H1 (cell line): ENCODE results near the gene OR56A5. TPM values are rescaled to one million over a fixed set of nuclear protein-coding genes. Genes with fewer than 3 reads are reported as not detected.

Source experiments
- CTCF ChIA-PET: fragments of 300-600 bp; sonication (Branson Sonifier 250); formaldehyde crosslinking; loops from one replicate; lab custom pipeline; 2021; ENCODE audit not compliant: partially characterized antibody; lab: Charles Lee
- POLR2A ChIA-PET: fragments of 300-600 bp; sonication (Branson Sonifier 250); formaldehyde crosslinking; loops from one replicate; lab custom pipeline; 2021; ENCODE audit warnings: inconsistent platforms; ENCODE audit not compliant: partially characterized antibody; lab: Charles Lee
- DNase-seq, 2 experiments: peaks; one replicate each; pipeline versions ENCODE4 v3.0.0 to v3.0.0-alpha.2; 2010 to 2022; ENCODE audit warnings: low spot score in 2 of 2, low read depth in 1 of 2, mixed read lengths in 1 of 2
- FAIRE-seq: peaks from 2 replicates; lab custom pipeline; 2011; peaks lifted over from hg19 to GRCh38; lab: Jason Lieb, UNC
- H2AFZ ChIP-seq: 2 replicates; pipeline ENCODE4 v1.8.1; 2012; ENCODE audit warnings: low read length, inconsistent platforms
- H2AK5ac ChIP-seq: 2 replicates; pipeline ENCODE4 v1.6.1; 2013; ENCODE audit warnings: low read depth, low read length
- H2BK120ac ChIP-seq: replicated peaks from 2 replicates; pipeline ENCODE3; 2013; ENCODE audit warnings: low read depth, low read length, inconsistent platforms
- H2BK12ac ChIP-seq: 2 replicates; pipeline ENCODE4 v1.6.1; 2013; ENCODE audit warnings: low read depth, low read length
- H2BK15ac ChIP-seq: 2 replicates; pipeline ENCODE4 v1.6.1; 2013; ENCODE audit warnings: low read length
- H2BK20ac ChIP-seq: 2 replicates; pipeline ENCODE4 v1.6.1; 2013; ENCODE audit warnings: low read length
- H2BK5ac ChIP-seq: 2 replicates; pipeline ENCODE4 v1.6.1; 2013; ENCODE audit warnings: low read depth, low read length
- H3K14ac ChIP-seq: 2 replicates; pipeline ENCODE4 v1.6.1; 2013; ENCODE audit warnings: inconsistent platforms; ENCODE audit not compliant: insufficient read length
- H3K18ac ChIP-seq: 2 replicates; pipeline ENCODE4 v1.6.1; 2013; ENCODE audit warnings: low read length; ENCODE audit errors: extremely low read depth
- H3K23ac ChIP-seq: 2 replicates; pipeline ENCODE4 v1.6.1; 2013; ENCODE audit warnings: inconsistent platforms; ENCODE audit not compliant: insufficient read length
- H3K23me2 ChIP-seq: 2 replicates; pipeline ENCODE4 v1.6.1; 2013; ENCODE audit warnings: low read depth, low read length
- H3K27ac ChIP-seq: 2 replicates; pipeline ENCODE4 v1.6.1; 2011; ENCODE audit warnings: low read depth, low read length, inconsistent platforms
- H3K27me3 ChIP-seq, 4 experiments: replicated peaks in 1 of 4; 1 replicate in 1 of 4; 2 replicates in 3 of 4; pipeline versions ENCODE4 v1.6.1 to v1.8.1; 2011 to 2013; ENCODE audit warnings: low read length in 3 of 4, mild to moderate bottlenecking in 3 of 4, inconsistent platforms in 2 of 4, mixed read lengths in 2 of 4, moderate library complexity in 1 of 4; ENCODE audit not compliant: control insufficient read depth in 3 of 4, insufficient read depth in 3 of 4; ENCODE audit errors: extremely low read depth in 1 of 4
- H3K36me3 ChIP-seq, 4 experiments: 2 replicates each; pipeline versions ENCODE4 v1.6.1 to v1.8.1; 2011 to 2013; ENCODE audit warnings: mild to moderate bottlenecking in 4 of 4, low read length in 3 of 4, moderate library complexity in 2 of 4, control low read depth in 1 of 4, inconsistent platforms in 1 of 4; ENCODE audit not compliant: insufficient read depth in 4 of 4, control insufficient read depth in 2 of 4
- H3K4ac ChIP-seq: replicated peaks from 2 replicates; pipeline ENCODE3; 2013; ENCODE audit warnings: low read length, low read depth, mixed read lengths, inconsistent platforms; ENCODE audit not compliant: insufficient read length
- H3K4me1 ChIP-seq, 4 experiments: replicated peaks in 1 of 4; 1 replicate in 1 of 4; 2 replicates in 3 of 4; pipeline versions ENCODE4 v1.6.1 to v1.8.1; 2011 to 2013; ENCODE audit warnings: low read length in 3 of 4, inconsistent platforms in 2 of 4, mixed read lengths in 1 of 4; ENCODE audit not compliant: insufficient read depth in 4 of 4, control insufficient read depth in 3 of 4
- H3K4me2 ChIP-seq, 2 experiments: 2 replicates each; pipeline versions ENCODE4 v1.6.1 to v1.8.1; 2011 to 2013; ENCODE audit warnings: low read depth in 2 of 2, low read length in 2 of 2, control low read depth in 1 of 2, inconsistent platforms in 1 of 2, mild to moderate bottlenecking in 1 of 2; ENCODE audit not compliant: insufficient read depth in 1 of 2
- H3K4me3 ChIP-seq, 4 experiments: fragments of 200-600, 300-600 bp in 1 of 4; sonication (generic), shearing (Covaris generic), sonication (Bioruptor Twin) in 1 of 4; 2 replicates each; pipeline versions ENCODE4 v1.5.1 to v1.8.1; 2011 to 2016; ENCODE audit warnings: low read length in 4 of 4, low read depth in 3 of 4, control low read depth in 2 of 4, inconsistent platforms in 2 of 4, mild to moderate bottlenecking in 2 of 4, mixed read lengths in 1 of 4, moderate library complexity in 1 of 4; ENCODE audit not compliant: insufficient read depth in 2 of 4; ENCODE audit errors: extremely low read depth in 1 of 4
- H3K56ac ChIP-seq: replicated peaks from 2 replicates; pipeline ENCODE3; 2013; ENCODE audit warnings: low read depth, mild to moderate bottlenecking, mixed read lengths, low read length, inconsistent platforms; ENCODE audit not compliant: insufficient read length
- H3K79me1 ChIP-seq: 2 replicates; pipeline ENCODE4 v1.6.1; 2013; ENCODE audit warnings: low read depth, low read length, control low read depth
- H3K79me2 ChIP-seq, 2 experiments: 2 replicates each; pipeline versions ENCODE4 v1.6.1 to v1.8.1; 2012 to 2013; ENCODE audit warnings: low read length in 2 of 2, mild to moderate bottlenecking in 2 of 2, inconsistent platforms in 1 of 2; ENCODE audit not compliant: insufficient read depth in 2 of 2, control insufficient read depth in 1 of 2
- H3K9ac ChIP-seq, 4 experiments: replicated peaks in 1 of 4; 1 replicate in 1 of 4; 2 replicates in 3 of 4; pipeline versions ENCODE4 v1.6.1 to v1.8.1; 2011 to 2013; ENCODE audit warnings: low read depth in 3 of 4, low read length in 3 of 4, control low read depth in 2 of 4, mild to moderate bottlenecking in 2 of 4, moderate library complexity in 2 of 4, inconsistent platforms in 1 of 4; ENCODE audit errors: extremely low read depth in 1 of 4
- H3K9me3 ChIP-seq, 2 experiments: 2 replicates each; pipeline versions ENCODE4 v1.6.1 to v1.8.1; 2012 to 2013; ENCODE audit warnings: mild to moderate bottlenecking in 2 of 2, moderate library complexity in 2 of 2, control low read depth in 1 of 2, inconsistent platforms in 1 of 2, low read depth in 1 of 2, low read length in 1 of 2, mixed read lengths in 1 of 2; ENCODE audit not compliant: insufficient read depth in 2 of 2
- H4K20me1 ChIP-seq, 2 experiments: replicated peaks in 1 of 2; 2 replicates each; pipeline versions ENCODE3 to v1.8.1; 2011 to 2013; ENCODE audit warnings: inconsistent platforms in 2 of 2, low read length in 2 of 2, mild to moderate bottlenecking in 1 of 2; ENCODE audit not compliant: insufficient read depth in 2 of 2, control insufficient read depth in 1 of 2
- H4K5ac ChIP-seq: 2 replicates; pipeline ENCODE4 v1.6.1; 2013; ENCODE audit warnings: low read length, low read depth, mixed read lengths, inconsistent platforms; ENCODE audit not compliant: insufficient read length
- H4K8ac ChIP-seq: 2 replicates; pipeline ENCODE4 v1.8.0; 2013; ENCODE audit warnings: mild to moderate bottlenecking, moderate library complexity, low read length, inconsistent platforms; ENCODE audit not compliant: insufficient read depth; ENCODE audit errors: extremely low read depth
- H4K91ac ChIP-seq: replicated peaks from 2 replicates; pipeline ENCODE3; 2013; ENCODE audit warnings: low read length, mixed read lengths, inconsistent platforms; ENCODE audit not compliant: insufficient read length
- ASH2L ChIP-seq: fragments of 200-600, 300-600 bp; sonication (generic); IDR thresholded peaks from one replicate; pipeline ENCODE4 v1.7.1; 2017; ENCODE audit warnings: low read length
- CEBPB ChIP-seq: IDR thresholded peaks from 2 replicates; pipeline ENCODE4 v1.6.1; 2012; ENCODE audit warnings: low read depth, low read length
- CREB1 ChIP-seq: IDR thresholded peaks from 2 replicates; pipeline ENCODE4 v1.6.1; 2012; ENCODE audit warnings: inconsistent platforms
- JUN ChIP-seq: IDR thresholded peaks from 2 replicates; pipeline ENCODE4 v1.6.1; 2011; ENCODE audit warnings: low read depth, mild to moderate bottlenecking, improper control_type of control experiment, low read length
- SP4 ChIP-seq: IDR thresholded peaks from 2 replicates; pipeline ENCODE4 v1.6.1; 2012; ENCODE audit warnings: low read length, inconsistent platforms
- SUZ12 ChIP-seq: fragments of 200-600 bp; sonication (generic); IDR thresholded peaks from 2 replicates; pipeline ENCODE4 v1.6.1; 2012; ENCODE audit warnings: mild to moderate bottlenecking, inconsistent platforms, low read length, moderate library complexity, mixed read lengths
- TAF7 ChIP-seq: optimal IDR thresholded peaks from 2 replicates; pipeline ENCODE3; 2011; ENCODE audit warnings: low read depth, mild to moderate bottlenecking, inconsistent platforms, low read length, moderate library complexity, borderline replicate concordance
- WGBS, 2 experiments: shearing (Covaris generic) in 1 of 2; methylation state at CpG; one replicate each; pipeline versions ENCODE4 v1.1.6 to v1.1.7; 2013 to 2015; ENCODE audit warnings: low lambda C conversion rate in 2 of 2, mixed read lengths in 2 of 2, inconsistent platforms in 1 of 2, low coverage in 1 of 2, missing lambda C conversion rate in 1 of 2; ENCODE audit not compliant: insufficient replicate concordance in 2 of 2, insufficient coverage in 1 of 2, insufficient read length in 1 of 2; ENCODE audit errors: extremely low coverage in 1 of 2, missing lambda C conversion rate in 1 of 2; 5-methylcytosine and 5-hydroxymethylcytosine counted together
- polyA plus RNA-seq, 7 experiments: library from polyadenylated mRNA; depleted of rRNA in 3 of 7; stranded (reverse) in 5 of 7; unstranded in 2 of 7; fragments of >200 nt in 5 of 7; fragments of 200-250 nt in 2 of 7; gene quantifications; 1 replicate in 5 of 7; 2 replicates in 1 of 7; 4 replicates in 1 of 7; pipeline versions ENCODE4 v1.2.1 to v1.2.3, GENCODE V29; 2011 to 2013; ENCODE audit warnings: missing spikeins in 2 of 7, mixed read lengths in 2 of 7
- total RNA-seq: library from RNA; stranded (reverse); fragmentation: NEBNext Ultra II Directional; extraction: Animal tissue kit (Norgen Biotek cat#: 25700); gene quantifications from 2 replicates; pipeline ENCODE4 v1.2.1, GENCODE V29; 2021
- TF ChIP-seq, protein P1 (sequence below): IDR thresholded peaks from 2 replicates; pipeline ENCODE4 v1.6.1; 2012; ENCODE audit warnings: inconsistent platforms
- TF ChIP-seq, protein P2 (sequence below): IDR thresholded peaks from 2 replicates; pipeline ENCODE4 v1.6.1; 2012; ENCODE audit warnings: low read length, inconsistent platforms

The OR56A5 gene
- total and polyA plus RNA-seq, 2 of the 8 experiments (the other 6 are each of a cell fraction or from before 2014, with no cell fraction given), result 0.14 TPM; not detected in 1

DNA sequence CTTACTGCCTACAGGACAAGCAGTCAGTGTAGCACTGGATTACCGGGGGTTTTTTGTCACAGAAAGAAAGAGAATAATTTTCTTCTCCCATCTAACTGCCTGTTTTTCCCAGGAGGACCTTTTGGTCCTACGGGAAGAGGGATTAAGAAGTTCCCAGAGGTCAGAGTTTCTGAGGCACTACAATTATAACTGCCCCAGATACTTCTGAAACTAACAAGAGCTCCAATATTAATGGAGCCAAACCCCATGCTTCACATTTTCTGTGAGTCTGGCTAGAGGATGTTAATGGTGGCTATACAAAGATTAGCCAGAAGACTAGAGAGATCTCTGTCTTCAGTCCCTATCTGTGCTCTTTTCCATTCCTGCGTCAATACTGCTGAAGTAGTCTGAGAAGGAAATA lies 26.3 kb downstream of the OR56A5 start, which contains the start of gene OR56A3:
OR56A3 (plus strand) TSS at position 301 of the 400 bp plus-strand sequence. CDS start 5,096 bp downstream, outside the sequence.
- Histone ChIP-seq H3K9ac (no peak within 1 kb of the TSS), H4K5ac (no peak within 1 kb of the TSS), H3K4me1 (no peaks in the 10 kb centered on the region), H3K4me3 (no peak within 1 kb of the TSS), H3K79me2 (no peaks in the 10 kb centered on the region), H2BK12ac (no peak within 1 kb of the TSS), H4K91ac (no peak within 1 kb of the TSS), H2AFZ (no peak within 1 kb of the TSS), H2AK5ac (no peak within 1 kb of the TSS), H4K8ac (no peak within 1 kb of the TSS), H3K4ac (no peak within 1 kb of the TSS), H4K20me1 (no peaks in the 10 kb centered on the region), H3K27ac (no peak within 1 kb of the TSS), H3K23ac (no peak within 1 kb of the TSS), H3K14ac (no peak within 1 kb of the TSS), H3K23me2 (no peaks in the 10 kb centered on the region), H2BK15ac (no peak within 1 kb of the TSS), H2BK20ac (no peak within 1 kb of the TSS), H3K9me3 (no peaks in the 10 kb centered on the region; a peak in 1 of 4 replicates), H3K36me3 (no peaks in the 10 kb centered on the region), H2BK120ac (no peak within 1 kb of the TSS), H3K79me1 (no peaks in the 10 kb centered on the region), H3K18ac (no peak within 1 kb of the TSS), H2BK5ac (no peak within 1 kb of the TSS), H3K56ac (no peak within 1 kb of the TSS), H3K27me3 (no peaks in the 10 kb centered on the region), H3K4me2 (no peak within 1 kb of the TSS)
- 98% methylated on average over 3 of the region's 3 CpGs; no CpG with 5 or more reads in 1 of the 2 experiments for WGBS, 2 experiments
- ChIA-PET POLR2A (interaction anchor here (0.6 kb wide), 1 partner anchor 1571 kb away, joined by 3 read pairs; no protein-coding TSS in a partner anchor), CTCF (no interaction called here)
- no peak for TF ChIP-seq TAF7
- TF ChIP-seq, protein P1, sequence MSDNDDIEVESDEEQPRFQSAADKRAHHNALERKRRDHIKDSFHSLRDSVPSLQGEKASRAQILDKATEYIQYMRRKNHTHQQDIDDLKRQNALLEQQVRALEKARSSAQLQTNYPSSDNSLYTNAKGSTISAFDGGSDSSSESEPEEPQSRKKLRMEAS, result no peak
- no peak for TF ChIP-seq SUZ12
- TF ChIP-seq CREB1, result no peak
- TF ChIP-seq SP4, result no peak
- no peak for TF ChIP-seq JUN
- TF ChIP-seq ASH2L, result no peak
- TF ChIP-seq CEBPB, result no peak
- TF ChIP-seq, protein P2, sequence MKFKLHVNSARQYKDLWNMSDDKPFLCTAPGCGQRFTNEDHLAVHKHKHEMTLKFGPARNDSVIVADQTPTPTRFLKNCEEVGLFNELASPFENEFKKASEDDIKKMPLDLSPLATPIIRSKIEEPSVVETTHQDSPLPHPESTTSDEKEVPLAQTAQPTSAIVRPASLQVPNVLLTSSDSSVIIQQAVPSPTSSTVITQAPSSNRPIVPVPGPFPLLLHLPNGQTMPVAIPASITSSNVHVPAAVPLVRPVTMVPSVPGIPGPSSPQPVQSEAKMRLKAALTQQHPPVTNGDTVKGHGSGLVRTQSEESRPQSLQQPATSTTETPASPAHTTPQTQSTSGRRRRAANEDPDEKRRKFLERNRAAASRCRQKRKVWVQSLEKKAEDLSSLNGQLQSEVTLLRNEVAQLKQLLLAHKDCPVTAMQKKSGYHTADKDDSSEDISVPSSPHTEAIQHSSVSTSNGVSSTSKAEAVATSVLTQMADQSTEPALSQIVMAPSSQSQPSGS, result no peak
- no peak for DNase-seq
- FAIRE-seq, result no peak
